Peyer's patch (tissue), 4 donors: Measurements from ENCODE around the gene MAPK6.

Experiments
- POLR2A ChIP-seq, 2 donors: fragments of 450-650 bp; IDR thresholded peaks; one replicate each; pipeline ENCODE4 v1.5.1; 2017; ENCODE audit warnings: antibody characterized with exemption in 2 of 2, mild to moderate bottlenecking in 2 of 2, moderate library complexity in 2 of 2
- TF ChIP-seq, protein P1 (sequence below), 6 experiments: fragments of 450-650 bp in 4 of 6; fragments of 200-600 bp in 2 of 6; sonication (generic) in 1 of 6; IDR thresholded peaks; one replicate each; pipeline ENCODE4 v1.5.1; 2017 to 2019; ENCODE audit warnings: antibody characterized with exemption in 6 of 6, mild to moderate bottlenecking in 3 of 6, moderate library complexity in 1 of 6

DNA sequence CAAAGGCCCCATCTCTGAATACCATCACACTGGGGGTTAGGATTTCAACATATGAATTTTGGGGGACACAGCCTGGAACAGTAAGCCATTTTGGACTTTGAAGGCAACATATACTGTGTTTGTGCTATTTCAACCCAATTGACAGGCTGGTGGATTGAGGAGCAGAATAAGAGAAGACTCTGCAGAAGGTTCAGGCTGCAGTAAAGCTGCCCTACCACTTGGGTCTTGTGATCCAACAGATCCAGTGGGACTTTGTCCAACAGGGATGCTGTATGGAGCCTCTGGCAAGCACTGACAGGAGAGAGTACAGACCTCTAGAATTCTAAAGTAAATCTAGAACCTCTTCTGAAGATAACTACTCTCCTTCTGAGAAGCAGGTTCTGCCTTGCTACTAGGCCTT, 94.7 kb downstream of the MAPK6 start:
- no peak for TF ChIP-seq POLR2A (IDR thresholded peaks at IDR 0.05)
- TF ChIP-seq, protein P1, sequence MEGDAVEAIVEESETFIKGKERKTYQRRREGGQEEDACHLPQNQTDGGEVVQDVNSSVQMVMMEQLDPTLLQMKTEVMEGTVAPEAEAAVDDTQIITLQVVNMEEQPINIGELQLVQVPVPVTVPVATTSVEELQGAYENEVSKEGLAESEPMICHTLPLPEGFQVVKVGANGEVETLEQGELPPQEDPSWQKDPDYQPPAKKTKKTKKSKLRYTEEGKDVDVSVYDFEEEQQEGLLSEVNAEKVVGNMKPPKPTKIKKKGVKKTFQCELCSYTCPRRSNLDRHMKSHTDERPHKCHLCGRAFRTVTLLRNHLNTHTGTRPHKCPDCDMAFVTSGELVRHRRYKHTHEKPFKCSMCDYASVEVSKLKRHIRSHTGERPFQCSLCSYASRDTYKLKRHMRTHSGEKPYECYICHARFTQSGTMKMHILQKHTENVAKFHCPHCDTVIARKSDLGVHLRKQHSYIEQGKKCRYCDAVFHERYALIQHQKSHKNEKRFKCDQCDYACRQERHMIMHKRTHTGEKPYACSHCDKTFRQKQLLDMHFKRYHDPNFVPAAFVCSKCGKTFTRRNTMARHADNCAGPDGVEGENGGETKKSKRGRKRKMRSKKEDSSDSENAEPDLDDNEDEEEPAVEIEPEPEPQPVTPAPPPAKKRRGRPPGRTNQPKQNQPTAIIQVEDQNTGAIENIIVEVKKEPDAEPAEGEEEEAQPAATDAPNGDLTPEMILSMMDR (IDR thresholded peaks at IDR 0.05) = peak in 3 of 6 experiments; percentile 26 to 31 (median 27)
